GM12874 (cell line): ENCODE data around the gene POLN.

Experiments
- CTCF ChIP-seq: IDR thresholded peaks from 2 replicates; pipeline ENCODE4 v1.5.1; 2011; ENCODE audit warnings: low read depth, mild to moderate bottlenecking, control low read depth, low read length, moderate library complexity; ENCODE audit not compliant: insufficient read depth

Gene POLN

GRCh38 chr4:2250357-2251072, 8.6 kb upstream of the POLN start:
- TF ChIP-seq CTCF = no peak

DNA sequence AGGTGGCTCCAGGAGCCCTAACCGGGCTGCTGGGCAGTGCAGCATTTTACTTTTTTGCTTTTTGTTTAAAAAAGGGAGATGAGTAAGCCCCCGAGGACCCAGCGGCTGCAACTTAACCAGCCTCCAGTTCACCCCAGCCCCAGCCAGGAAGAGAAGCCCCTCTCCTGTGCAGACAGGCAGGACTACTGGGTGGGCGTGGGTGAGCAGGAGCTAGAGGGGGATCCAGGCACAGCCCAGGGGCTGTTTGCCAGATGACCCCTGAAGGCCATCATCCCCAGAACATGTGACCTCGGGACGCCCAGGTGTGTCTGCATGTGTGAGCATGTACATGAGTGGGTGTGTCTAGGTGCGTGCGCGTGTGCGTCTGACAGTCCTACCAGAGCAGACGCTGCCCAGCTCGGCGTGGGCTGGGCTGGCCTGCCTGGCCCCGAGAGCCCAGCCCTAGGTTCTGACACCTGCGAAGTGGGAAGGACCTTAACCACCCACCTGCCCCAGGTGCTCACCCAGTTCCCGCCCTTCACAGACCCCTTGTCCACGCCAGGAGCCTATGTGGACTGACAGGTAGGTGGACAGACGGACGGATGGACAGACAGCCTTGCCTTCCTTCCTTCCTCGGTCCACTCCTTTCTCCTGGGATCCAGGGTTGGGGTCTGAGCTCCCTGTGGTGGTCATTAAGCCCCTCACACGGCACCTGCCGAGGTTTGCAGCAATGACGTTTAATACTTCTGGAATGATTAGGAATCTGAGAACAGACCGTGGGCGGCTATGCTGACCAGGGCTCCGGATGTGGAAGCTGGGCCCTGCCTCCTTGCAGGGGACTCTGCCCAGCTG, 7.8 kb upstream of the POLN start:
- TF ChIP-seq CTCF = no peak

- no peak for TF ChIP-seq CTCF
Measured at GRCh38 chr4:2248821-2249261, 6.9 kb upstream of the POLN start.

DNA sequence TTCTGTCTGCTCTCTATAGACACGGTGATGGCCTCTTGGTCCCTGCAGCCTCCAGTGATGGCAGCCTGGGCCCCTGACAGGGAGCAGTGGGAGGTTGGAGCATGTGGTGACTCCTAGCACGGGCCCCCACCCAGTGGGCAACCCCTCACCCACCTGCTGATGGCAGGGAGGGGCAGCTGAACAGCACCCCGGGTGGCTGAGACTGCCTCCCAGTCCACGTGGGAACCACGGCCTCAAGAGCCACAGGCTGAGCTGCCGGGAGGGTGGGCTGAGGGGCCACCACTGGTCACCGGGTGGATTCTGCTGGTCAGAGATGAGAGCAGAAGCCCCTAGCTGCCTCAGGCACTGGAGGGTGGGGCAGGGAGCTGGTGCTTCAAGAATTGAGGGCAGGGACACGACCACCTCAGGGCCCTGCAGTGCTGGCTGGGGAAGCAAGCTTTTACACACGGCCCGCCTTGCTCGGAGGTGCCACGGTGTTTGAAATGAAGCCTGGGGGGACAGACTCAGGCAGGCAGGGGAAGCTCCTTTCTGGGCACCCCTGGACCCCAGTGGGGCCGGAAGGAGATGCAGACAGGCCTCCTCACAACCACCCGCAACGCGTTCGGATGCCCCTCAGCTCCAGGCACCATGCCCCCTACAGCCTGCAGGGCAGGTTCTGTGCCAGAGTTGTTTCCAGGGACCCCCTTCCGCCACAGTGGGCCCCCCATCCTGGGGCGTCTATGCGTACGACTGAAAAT, 6.3 kb upstream of the POLN start:
- TF ChIP-seq CTCF = no peak

DNA sequence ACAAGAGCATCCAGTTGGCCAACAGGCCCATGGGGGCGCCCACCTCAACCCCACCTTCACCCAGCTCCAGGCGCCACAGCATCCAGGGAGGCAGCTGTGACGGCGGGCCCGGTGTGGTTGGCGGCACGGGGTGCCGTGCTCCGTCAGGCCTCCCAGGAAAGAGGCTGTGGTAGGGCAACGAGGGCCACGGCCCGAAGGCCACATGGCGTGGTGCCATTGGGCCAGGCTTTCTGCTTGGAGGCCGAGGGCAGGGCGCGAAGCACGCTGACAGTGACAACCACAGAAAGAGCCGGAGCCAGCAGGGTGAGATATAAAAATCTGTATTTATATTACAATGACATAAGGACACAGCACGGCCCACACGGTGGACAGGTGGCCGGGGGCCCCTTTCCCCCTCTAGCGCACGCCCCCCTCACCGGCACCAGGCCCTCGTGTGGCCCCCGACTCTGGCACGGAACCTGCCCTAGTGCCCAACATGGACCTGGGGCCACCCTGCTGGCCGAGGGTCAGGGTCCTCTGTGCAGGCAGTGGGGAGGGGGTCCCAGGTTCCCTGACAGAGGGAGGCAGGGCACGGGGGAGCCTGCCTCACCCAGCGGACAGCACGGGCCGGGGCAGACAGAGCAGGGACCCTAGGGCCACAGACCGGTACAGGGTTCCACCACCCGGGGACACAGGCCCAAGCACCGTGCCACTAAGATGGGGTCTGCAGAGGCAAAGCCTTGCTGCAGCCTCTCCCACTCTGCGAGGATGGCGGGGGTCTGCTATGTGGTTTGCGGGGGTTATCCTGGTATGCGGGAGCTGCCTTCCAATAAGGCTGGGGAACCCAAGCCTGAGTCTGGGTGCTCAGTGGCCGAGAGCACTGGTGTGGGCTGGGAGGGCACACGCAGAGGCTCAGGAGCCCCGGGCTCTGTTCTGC, 5.5 kb upstream of the POLN start:
- TF ChIP-seq CTCF = no peak

GRCh38 chr4:2246384-2247127, 4.6 kb upstream of the POLN start:
- no peak for TF ChIP-seq CTCF
